ENCODE data around the gene MYO1H.

MYO1H gene

GRCh38 chr12:109494348-109494881 lies 146.7 kb downstream of the MYO1H start:
- no peak for DNase-seq (ENCODE audit: low spot score)

- DNase-seq (ENCODE audit: low spot score), result no peak
Measured at GRCh38 chr12:109495012-109495411, 147.3 kb downstream of the MYO1H start.

- no peak for DNase-seq (ENCODE audit: low spot score)
Measured at GRCh38 chr12:109496306-109496705, 148.6 kb downstream of the MYO1H start.

- DNase-seq (ENCODE audit: low spot score), result no peak
Measured at GRCh38 chr12:109497675-109498074, 150.0 kb downstream of the MYO1H start.

Measured in kidney capillary endothelial cell (primary cell).